Immature natural killer cell (primary cell): Measurements from ENCODE around the gene CFAP53. TPM values are rescaled to one million over a fixed set of nuclear protein-coding genes. Genes with fewer than 3 reads are reported as not detected.

ENCODE experiments used
- DNase-seq, 3 donors: peaks; one replicate each; pipeline ENCODE4 v3.0.0; 2022; ENCODE audit warnings: mixed read lengths in 1 of 3
- H3K27ac Mint-ChIP-seq, 6 donors: one replicate each; pipeline ENCODE4 v1.8.0; 2020; ENCODE audit warnings: mixed read lengths in 6 of 6, mild to moderate bottlenecking in 5 of 6, inconsistent platforms in 4 of 6, moderate library complexity in 3 of 6
- H3K27me3 Mint-ChIP-seq, 3 donors: one replicate each; pipeline ENCODE4 v1.8.0; 2020 to 2021; ENCODE audit warnings: low read depth in 3 of 3, mild to moderate bottlenecking in 3 of 3, mixed read lengths in 3 of 3, moderate library complexity in 3 of 3, inconsistent platforms in 1 of 3
- H3K36me3 Mint-ChIP-seq, 3 donors: one replicate each; pipeline ENCODE4 v1.8.0; 2020; ENCODE audit warnings: mixed read lengths in 3 of 3, inconsistent platforms in 2 of 3, mild to moderate bottlenecking in 2 of 3
- H3K4me1 Mint-ChIP-seq, 2 donors: one replicate each; pipeline ENCODE4 v1.8.0; 2020; ENCODE audit warnings: inconsistent platforms in 2 of 2, mild to moderate bottlenecking in 2 of 2, mixed read lengths in 2 of 2, moderate library complexity in 1 of 2
- H3K4me3 Mint-ChIP-seq, 5 donors: one replicate each; pipeline ENCODE4 v1.8.0; 2020; ENCODE audit warnings: mild to moderate bottlenecking in 5 of 5, mixed read lengths in 5 of 5, inconsistent platforms in 3 of 5, moderate library complexity in 3 of 5
- H3K9me3 Mint-ChIP-seq, 6 donors: one replicate each; pipeline ENCODE4 v1.8.0; 2020; ENCODE audit warnings: mild to moderate bottlenecking in 6 of 6, mixed read lengths in 6 of 6, inconsistent platforms in 4 of 6, moderate library complexity in 3 of 6
- polyA plus RNA-seq, 3 donors: library from polyadenylated mRNA; unstranded; fragments of 300-500 nt; fragmentation: Illumina TruSeq; gene quantifications; one replicate each; pipeline ENCODE4 v1.2.3, GENCODE V29; 2021

CFAP53 gene
- polyA plus RNA-seq, 3 donors from 2014 or later = 0.17 to 0.34 TPM; not detected in 1

DNA sequence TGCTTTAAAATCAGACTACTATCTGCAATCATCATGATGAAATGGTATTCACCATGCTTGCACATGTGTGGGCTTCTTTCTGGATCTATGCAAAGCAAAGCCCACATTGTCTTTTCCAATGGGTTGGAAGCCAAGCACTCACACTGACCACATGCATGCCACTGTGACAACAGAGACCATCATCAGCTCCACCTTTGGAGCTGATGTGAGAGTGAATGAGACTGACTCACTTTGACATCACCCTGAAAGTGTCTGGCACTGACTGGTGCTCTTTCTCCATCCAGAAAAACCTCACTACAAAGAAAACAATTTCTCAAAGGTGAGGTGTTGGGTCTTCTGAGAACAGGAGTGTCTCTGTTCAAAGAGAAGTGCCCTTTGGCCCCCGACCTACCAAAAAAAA lies 76.1 kb downstream of the CFAP53 start:
- Mint-ChIP-seq H3K9me3 (peaks cover 0 to 2% (median 0%) of the 10 kb centered on the region in 6 donors), H3K36me3 (no peaks in the 10 kb centered on the region), H3K27me3 (peaks cover 5 to 13% (median 7%) of the 10 kb centered on the region in 3 donors), H3K4me3 (no peak overlapping the region), H3K27ac (no peak overlapping the region), H3K4me1 (peaks cover 0 to 2% of the 10 kb centered on the region in 2 donors)
- no peak for DNase-seq

DNA sequence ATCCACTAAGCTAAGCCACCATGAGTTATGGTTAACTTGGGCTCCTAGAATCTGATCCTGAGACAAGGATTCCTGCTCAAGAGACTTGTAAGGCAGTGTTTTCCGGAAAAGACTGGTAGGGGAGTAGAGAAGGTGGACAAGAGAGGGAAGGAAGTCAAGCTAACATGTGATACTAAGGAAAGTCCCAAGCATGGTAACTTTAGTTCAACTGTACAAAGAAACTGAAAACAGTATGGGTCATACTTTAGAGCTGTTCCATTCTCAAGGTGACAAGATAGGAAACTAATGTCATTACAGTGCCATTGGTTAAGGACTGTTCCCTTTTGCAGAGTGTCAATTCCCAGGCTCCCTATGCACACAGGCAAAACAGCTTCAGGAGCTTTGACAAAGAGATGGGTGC lies 77.1 kb downstream of the CFAP53 start:
- peaks cover 0 to 2% (median 0%) of the 10 kb centered on the region in 6 donors for H3K9me3 Mint-ChIP-seq
- peaks cover 0 to 2% of the 10 kb centered on the region in 2 donors for H3K4me1 Mint-ChIP-seq
- H3K27me3 Mint-ChIP-seq = peaks cover 8 to 13% (median 10%) of the 10 kb centered on the region in 3 donors
- no peak overlapping the region for H3K4me3 Mint-ChIP-seq
- no peak for DNase-seq
- no peaks in the 10 kb centered on the region for H3K36me3 Mint-ChIP-seq
- H3K27ac Mint-ChIP-seq = no peak overlapping the region

DNA sequence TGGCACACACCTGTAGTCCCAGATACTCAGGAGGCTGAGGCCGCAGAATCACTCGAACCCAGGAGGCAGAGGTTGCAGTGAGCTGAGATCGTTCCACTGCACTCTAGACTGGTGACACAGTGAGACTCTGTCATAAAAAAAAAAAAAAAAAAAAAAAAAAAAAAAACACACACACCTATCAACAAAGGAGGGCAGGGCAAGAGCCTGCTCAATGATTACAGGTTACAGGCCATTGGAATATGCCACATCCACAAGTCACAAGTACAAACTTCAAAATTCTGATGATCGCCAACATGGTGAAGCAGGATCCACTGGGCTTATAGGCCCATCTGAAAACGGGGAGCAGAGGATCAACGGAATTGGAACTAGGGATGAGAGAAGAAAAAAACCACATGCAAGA lies 77.6 kb downstream of the CFAP53 start:
- Mint-ChIP-seq H3K4me3 (no peak overlapping the region), H3K27ac (no peak overlapping the region), H3K36me3 (no peaks in the 10 kb centered on the region), H3K4me1 (no peaks in the 10 kb centered on the region), H3K9me3 (no peaks in the 10 kb centered on the region), H3K27me3 (peaks cover 10 to 13% (median 12%) of the 10 kb centered on the region in 3 donors)
- DNase-seq = no peak

DNA sequence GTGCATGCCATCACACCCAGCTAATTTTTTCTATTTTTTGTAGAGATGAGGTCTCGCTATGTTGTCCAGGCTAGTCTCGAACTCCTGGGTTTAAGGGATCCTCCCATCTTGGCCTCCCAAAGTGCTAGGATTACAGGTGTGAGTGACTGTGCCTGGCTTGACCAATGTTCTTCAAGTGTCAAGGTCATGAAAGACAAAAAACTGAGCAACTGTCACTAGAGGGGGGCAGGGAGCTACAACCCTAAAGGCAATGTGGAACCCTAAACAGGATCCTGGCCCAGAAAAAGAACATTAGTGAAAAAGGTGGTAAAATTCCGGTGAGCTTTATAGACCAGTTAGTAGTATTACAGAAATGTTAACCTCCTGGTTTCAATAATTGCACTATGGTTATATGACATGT lies 78.6 kb downstream of the CFAP53 start:
- Mint-ChIP-seq H3K4me1 (no peaks in the 10 kb centered on the region), H3K27ac (no peak overlapping the region), H3K9me3 (no peaks in the 10 kb centered on the region), H3K36me3 (no peaks in the 10 kb centered on the region), H3K27me3 (peaks cover 6 to 17% (median 10%) of the 10 kb centered on the region in 3 donors), H3K4me3 (no peak overlapping the region)
- no peak for DNase-seq

DNA sequence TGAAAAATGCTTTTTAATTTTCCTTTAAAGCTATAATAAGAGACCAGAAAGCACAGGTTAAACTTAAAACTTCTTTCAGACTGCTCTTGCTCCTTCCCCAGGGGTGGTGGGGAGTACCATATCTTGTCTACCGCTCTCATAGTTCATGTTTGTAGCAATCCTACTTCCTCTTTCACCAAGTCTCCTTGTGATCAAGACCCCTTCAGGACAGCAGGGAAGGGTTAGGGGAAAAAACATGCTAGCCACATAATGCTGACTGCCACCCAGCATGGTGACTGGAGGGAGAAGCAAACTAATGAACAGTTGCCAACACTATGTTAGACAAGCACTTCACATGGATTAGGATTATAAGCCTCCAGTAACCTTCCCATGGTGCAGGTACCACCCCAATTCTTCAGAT lies 79.9 kb downstream of the CFAP53 start:
- H3K9me3 Mint-ChIP-seq = no peaks in the 10 kb centered on the region
- H3K27me3 Mint-ChIP-seq = peaks cover 2 to 13% (median 11%) of the 10 kb centered on the region in 3 donors

DNA sequence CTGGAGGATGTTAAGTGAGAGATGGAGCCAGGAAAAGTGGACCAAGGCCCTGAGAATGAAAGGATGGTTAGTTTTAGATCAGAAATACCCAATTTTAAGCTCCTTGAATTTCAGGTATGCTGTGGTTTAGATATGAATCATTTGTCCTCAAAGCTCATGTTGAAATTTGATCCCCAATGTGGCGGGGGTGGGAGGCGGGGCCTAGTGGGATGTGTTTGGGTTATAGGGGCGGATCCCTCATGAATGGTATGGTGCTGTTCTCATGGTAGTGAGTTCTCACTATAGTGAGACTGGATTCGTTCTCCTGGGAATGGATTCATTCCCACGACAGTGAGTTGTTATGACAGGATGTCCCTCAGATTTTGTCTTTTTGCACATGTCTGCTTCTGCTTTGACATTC lies 82.7 kb downstream of the CFAP53 start:
- Mint-ChIP-seq H3K4me3 (no peak overlapping the region), H3K27me3 (peaks cover 0 to 16% (median 12%) of the 10 kb centered on the region in 3 donors), H3K36me3 (no peaks in the 10 kb centered on the region), H3K9me3 (no peaks in the 10 kb centered on the region), H3K27ac (no peak overlapping the region), H3K4me1 (no peaks in the 10 kb centered on the region)
- DNase-seq = no peak

More for the DNA sequence above, 79.9 kb downstream of the CFAP53 start:
- H3K36me3 Mint-ChIP-seq = no peaks in the 10 kb centered on the region
- no peak overlapping the region for H3K27ac Mint-ChIP-seq
- H3K4me3 Mint-ChIP-seq = no peak overlapping the region
- no peaks in the 10 kb centered on the region for H3K4me1 Mint-ChIP-seq
- DNase-seq = no peak

DNA sequence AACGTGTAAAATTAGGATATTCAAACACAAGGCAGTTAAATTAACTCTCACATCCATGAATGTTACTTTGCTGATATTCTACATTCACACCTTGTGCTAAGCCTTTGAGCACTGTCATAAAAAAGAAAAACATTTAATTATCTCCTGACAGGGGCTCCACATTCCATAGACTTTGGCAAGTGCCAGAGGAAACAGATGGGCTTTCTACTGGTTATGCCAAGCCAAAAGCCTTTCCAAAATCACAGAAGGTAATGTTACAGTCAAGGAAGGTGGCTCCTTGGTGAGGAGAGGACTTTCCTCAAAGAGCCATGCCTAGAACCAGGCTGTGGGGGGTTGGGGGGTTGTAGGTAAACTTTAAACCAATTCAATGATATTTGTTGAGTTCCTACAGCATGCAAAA lies 83.8 kb downstream of the CFAP53 start:
- H3K4me1 Mint-ChIP-seq = no peaks in the 10 kb centered on the region
- no peak overlapping the region for H3K4me3 Mint-ChIP-seq
- DNase-seq = no peak
- no peaks in the 10 kb centered on the region for H3K9me3 Mint-ChIP-seq
- no peak overlapping the region for H3K27ac Mint-ChIP-seq
- H3K27me3 Mint-ChIP-seq = peaks cover 0 to 22% (median 12%) of the 10 kb centered on the region in 3 donors
- H3K36me3 Mint-ChIP-seq = no peaks in the 10 kb centered on the region

DNA sequence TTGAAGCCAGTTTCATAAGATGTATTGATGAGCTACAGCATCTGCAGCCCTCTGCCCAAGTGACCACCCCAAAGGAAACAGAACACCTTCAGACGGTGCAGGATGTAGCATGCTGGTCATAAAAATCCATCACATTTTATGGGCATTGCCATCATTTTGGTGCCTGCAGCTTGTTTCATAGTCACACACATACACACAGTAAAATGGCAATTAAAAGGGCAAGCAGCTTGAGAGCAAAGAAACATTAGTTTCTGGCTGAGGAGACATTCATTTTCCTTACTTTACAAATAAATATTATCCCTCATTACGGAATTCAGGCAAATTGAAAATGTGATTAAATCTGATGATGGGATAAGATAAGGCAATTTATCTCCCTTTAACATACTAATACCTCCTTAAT lies 84.7 kb downstream of the CFAP53 start:
- H3K4me1 Mint-ChIP-seq = no peaks in the 10 kb centered on the region
- no peak for DNase-seq
- H3K27ac Mint-ChIP-seq = no peak overlapping the region
- no peak overlapping the region for H3K4me3 Mint-ChIP-seq
- no peaks in the 10 kb centered on the region for H3K36me3 Mint-ChIP-seq
- no peaks in the 10 kb centered on the region for H3K9me3 Mint-ChIP-seq
- peaks cover 0 to 25% (median 12%) of the 10 kb centered on the region in 3 donors for H3K27me3 Mint-ChIP-seq

DNA sequence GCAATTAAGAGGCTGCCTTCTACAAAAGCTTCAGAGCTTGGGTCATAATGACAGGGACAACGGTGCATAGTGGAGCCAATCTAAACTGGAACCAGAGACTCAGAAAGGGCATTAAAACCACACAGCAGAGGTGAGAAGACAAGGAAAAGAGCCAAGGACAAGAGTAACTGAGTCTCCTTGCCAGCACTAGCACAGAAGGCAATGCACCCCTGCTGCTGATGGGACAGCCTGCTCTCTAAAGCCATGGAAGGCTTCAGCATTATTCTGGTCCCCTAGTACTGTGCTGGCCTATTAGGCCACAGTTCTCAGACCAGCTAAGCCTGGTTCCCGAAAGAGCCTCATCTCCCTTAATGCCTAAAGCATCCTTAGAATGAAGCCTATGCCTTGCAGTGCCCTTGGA lies 86.8 kb downstream of the CFAP53 start:
- Mint-ChIP-seq H3K36me3 (no peaks in the 10 kb centered on the region), H3K4me1 (no peaks in the 10 kb centered on the region), H3K27me3 (peaks cover 5 to 25% (median 10%) of the 10 kb centered on the region in 3 donors), H3K9me3 (no peaks in the 10 kb centered on the region), H3K27ac (no peak overlapping the region), H3K4me3 (no peak overlapping the region)
- no peak for DNase-seq

DNA sequence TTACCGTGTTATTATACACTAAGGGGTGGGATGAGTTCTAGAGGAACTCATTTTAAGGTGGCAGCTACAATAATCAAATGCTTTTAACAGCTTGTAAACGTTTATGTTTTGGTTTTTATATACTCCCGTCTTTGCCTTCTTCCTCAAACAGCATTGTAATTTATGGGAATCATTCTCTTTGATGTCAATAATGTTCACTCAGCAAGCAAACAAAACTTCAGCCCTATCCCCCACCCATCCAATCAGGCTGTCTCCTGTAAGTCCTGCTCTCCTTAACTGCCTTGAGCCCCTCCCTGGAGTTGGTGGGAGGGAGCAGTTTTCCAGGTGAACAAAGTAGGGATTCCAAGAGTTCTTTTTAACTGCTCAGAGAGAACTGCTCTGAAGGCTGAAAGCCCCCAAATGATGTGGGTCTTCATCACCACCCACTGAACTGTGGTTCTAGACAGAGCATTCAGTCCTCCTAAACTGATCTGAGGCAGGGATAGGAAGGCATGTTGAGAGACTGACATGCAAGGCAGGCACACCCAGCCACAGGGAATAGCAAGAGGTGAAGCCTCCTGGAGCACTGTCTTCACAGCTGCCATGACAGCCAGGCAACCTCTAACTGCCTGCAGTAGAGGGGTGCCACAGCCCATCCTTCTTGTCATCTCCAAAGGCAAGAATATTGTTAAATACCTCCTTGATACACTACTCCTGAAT lies 88.9 kb downstream of the CFAP53 start:
- peaks cover 0 to 4% (median 0%) of the 10 kb centered on the region in 6 donors for H3K9me3 Mint-ChIP-seq

More for the DNA sequence above, 88.9 kb downstream of the CFAP53 start:
- no peaks in the 10 kb centered on the region for H3K4me1 Mint-ChIP-seq
- H3K27me3 Mint-ChIP-seq = peaks cover 5 to 21% (median 11%) of the 10 kb centered on the region in 3 donors
- no peak for DNase-seq
- H3K36me3 Mint-ChIP-seq = no peaks in the 10 kb centered on the region
- no peak overlapping the region for H3K27ac Mint-ChIP-seq
- H3K4me3 Mint-ChIP-seq = no peak overlapping the region

Other genes starting within 250 kb of the CFAP53 start
- under 1 TPM in 1 of 3 donors, not detected in 2; 0.04 TPM for gene MYO5B, start 71.3 kb downstream of the CFAP53 start, polyA plus RNA-seq
- 10 to 100 TPM; 18.7 to 41.4 (median 21.6) TPM for gene MBD1, start 15.0 kb upstream of the CFAP53 start, polyA plus RNA-seq
- gene CXXC1, start 21.2 kb upstream of the CFAP53 start, polyA plus RNA-seq = 10 to 100 TPM; 37.5 to 71.3 (median 52.0) TPM
- 1 to 10 TPM in 2 of 3 donors, under 1 TPM in 1; 0.47 to 1.4 (median 1.2) TPM for gene SKA1, start 108.6 kb upstream of the CFAP53 start, polyA plus RNA-seq